ENCODE data around the gene DLG2.

Gene DLG2

DNA sequence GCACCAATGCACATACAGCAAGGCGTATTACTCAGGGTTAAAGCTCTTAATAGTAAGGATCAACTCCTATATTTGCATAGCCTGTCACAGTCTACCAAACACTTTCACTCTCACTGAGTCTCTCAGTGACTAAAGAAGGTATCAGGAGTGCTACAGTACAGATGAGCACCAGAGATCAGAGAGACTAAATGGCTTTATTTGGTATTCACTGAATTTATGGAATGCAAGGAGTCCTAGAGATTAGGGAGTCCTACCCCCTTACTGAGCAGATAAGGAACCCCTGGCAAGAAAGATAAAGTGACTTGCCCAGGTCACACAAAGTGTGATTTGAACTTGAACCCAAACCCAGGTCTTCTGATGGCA lies 1944.6 kb downstream of the DLG2 start:
- TF ChIP-seq, protein P1, sequence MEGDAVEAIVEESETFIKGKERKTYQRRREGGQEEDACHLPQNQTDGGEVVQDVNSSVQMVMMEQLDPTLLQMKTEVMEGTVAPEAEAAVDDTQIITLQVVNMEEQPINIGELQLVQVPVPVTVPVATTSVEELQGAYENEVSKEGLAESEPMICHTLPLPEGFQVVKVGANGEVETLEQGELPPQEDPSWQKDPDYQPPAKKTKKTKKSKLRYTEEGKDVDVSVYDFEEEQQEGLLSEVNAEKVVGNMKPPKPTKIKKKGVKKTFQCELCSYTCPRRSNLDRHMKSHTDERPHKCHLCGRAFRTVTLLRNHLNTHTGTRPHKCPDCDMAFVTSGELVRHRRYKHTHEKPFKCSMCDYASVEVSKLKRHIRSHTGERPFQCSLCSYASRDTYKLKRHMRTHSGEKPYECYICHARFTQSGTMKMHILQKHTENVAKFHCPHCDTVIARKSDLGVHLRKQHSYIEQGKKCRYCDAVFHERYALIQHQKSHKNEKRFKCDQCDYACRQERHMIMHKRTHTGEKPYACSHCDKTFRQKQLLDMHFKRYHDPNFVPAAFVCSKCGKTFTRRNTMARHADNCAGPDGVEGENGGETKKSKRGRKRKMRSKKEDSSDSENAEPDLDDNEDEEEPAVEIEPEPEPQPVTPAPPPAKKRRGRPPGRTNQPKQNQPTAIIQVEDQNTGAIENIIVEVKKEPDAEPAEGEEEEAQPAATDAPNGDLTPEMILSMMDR (IDR thresholded peaks at IDR 0.05; ENCODE audit: borderline replicate concordance, control extremely low read depth, extremely low read depth, insufficient read depth, missing control alignments), result no peak
- in situ Hi-C loops (cut with MboI; ENCODE audit: low sequenced_read_pairs, unreplicated experiment), result no loop called here
- no peak for DNase-seq (ENCODE audit: low spot score)

DNA sequence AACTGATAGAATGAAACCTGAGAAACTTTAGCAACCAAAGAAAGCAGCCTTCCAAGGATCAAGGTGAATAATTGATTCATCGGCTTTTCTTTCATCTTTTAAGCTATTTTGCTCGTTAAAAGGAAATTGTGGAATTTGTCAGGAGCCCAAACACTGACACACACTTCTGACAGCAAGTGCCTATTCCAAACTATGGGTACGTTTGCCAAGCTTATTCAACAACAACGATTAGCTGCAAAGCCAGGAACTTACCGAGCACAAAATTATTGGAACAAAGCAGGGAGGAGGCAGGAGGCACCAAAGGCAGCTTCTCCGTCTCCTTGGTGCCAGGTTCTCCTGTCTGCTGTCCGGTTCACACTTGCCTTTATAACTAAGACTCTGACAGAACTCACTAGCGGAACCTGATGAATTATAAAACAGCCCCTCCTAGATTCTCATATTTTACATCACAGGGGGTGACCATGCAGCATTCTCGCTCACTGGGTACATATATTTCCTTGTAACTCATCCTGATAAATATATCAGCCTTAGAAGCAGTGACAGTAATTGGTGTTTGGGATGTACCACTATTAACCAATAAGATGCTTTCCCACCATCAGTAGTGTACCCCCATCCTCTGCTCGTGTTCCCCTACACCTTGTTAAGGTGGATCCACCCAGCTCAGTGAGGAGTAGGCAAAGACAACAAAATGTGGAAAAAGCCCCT lies 1945.1 kb downstream of the DLG2 start:
- TF ChIP-seq, protein P1 (IDR thresholded peaks at IDR 0.05; ENCODE audit: borderline replicate concordance, control extremely low read depth, extremely low read depth, insufficient read depth, missing control alignments), result no peak
- in situ Hi-C loops (cut with MboI; ENCODE audit: low sequenced_read_pairs, unreplicated experiment), result no loop called here
- DNase-seq (ENCODE audit: low spot score), result no peak

GRCh38 chr11:83681031-83681781 lies 1945.9 kb downstream of the DLG2 start:
- in situ Hi-C loops (cut with MboI; ENCODE audit: low sequenced_read_pairs, unreplicated experiment), result no loop called here
- TF ChIP-seq, protein P1 (IDR thresholded peaks at IDR 0.05; ENCODE audit: borderline replicate concordance, control extremely low read depth, extremely low read depth, insufficient read depth, missing control alignments), result no peak
- DNase-seq (ENCODE audit: low spot score), result no peak

DNA sequence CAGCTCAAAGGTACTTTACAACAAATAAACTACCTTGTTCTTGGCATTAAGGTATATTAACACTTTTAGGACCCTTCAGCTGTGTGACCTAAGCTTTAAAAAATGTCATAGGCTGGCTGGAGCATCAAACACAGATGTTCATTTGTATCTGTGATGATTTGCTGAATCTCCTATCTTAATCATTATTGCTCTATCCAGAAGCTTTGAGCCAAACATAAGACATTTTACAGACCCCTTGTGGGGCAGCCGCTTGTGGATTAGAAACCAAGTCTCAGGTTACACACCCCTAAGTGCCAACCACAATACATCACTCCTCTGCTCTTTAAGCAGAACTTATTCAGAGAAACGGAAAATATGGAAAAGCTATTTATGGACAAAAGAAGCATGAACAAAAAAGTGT lies 1946.8 kb downstream of the DLG2 start:
- no peak for DNase-seq (ENCODE audit: low spot score)
- in situ Hi-C loops (cut with MboI; ENCODE audit: low sequenced_read_pairs, unreplicated experiment), result no loop called here
- TF ChIP-seq, protein P1 (IDR thresholded peaks at IDR 0.05; ENCODE audit: borderline replicate concordance, control extremely low read depth, extremely low read depth, insufficient read depth, missing control alignments), result no peak

DNA sequence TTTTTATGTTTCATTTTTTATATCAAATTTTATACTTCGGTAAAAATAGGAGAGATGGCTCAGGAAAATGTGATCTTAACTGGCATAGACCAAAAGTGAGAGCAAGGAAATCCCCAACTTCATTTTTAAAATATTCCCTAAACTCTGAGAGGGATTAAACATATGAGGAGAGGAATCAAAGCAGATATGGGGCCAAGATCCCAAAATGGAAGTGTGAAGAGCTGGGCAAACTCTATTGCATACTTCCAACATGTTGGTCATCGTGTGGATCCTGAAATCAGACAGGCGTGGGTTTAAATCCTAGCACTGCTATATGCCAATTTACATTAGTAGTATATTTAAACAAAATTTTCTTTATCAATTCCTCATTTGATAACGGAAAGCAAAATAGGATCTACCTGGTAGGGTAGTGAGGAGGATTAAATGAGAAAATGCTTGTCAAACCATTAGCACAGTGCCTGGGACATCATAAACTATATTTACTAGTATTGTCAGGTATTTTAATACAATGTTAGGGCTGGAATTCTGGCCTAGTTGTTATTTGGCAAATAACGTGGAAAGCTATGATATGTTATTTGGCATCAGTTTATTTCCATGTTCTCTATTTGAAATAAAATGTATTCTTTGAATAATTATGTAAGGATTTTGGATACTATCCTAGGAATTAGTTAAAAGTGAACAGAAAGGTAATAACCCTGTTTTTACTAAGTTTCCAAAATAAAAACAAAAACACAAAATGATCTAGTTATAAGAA lies 1948.1 kb downstream of the DLG2 start:
- TF ChIP-seq, protein P1 (IDR thresholded peaks at IDR 0.05; ENCODE audit: borderline replicate concordance, control extremely low read depth, extremely low read depth, insufficient read depth, missing control alignments), result no peak
- in situ Hi-C loops (cut with MboI; ENCODE audit: low sequenced_read_pairs, unreplicated experiment), result no loop called here
- DNase-seq (ENCODE audit: low spot score), result no peak

DNA sequence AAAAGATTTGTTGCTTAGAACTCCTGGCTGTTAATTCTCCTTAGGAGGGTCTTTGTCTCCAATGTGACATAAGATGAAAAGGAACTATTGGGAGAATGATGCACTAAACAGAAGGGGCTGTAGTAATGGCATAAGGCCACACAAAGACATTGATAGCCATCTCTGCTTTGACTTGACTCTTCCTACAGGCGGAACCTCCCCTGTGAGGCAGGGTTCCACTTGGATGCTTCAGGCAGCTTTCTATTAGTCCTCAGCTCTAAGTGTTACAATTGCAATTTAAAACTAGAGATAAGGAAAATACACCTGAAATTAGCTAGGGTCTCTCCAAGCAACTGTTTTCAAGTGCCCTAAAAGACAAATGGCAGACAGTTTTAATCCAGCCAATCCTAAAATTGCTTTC lies 1949.4 kb downstream of the DLG2 start:
- DNase-seq (ENCODE audit: low spot score), result no peak
- in situ Hi-C loops (cut with MboI; ENCODE audit: low sequenced_read_pairs, unreplicated experiment), result no loop called here

More for the DNA sequence above, 1949.4 kb downstream of the DLG2 start:
- TF ChIP-seq, protein P1 (IDR thresholded peaks at IDR 0.05; ENCODE audit: borderline replicate concordance, control extremely low read depth, extremely low read depth, insufficient read depth, missing control alignments), result no peak
